GM23338 (cell line): ENCODE results near the gene GPC6. TPM values are rescaled to one million over a fixed set of nuclear protein-coding genes. Genes with fewer than 3 reads are reported as not detected.

Experiments used
- ATAC-seq: fragments of 200-7000 bp; cut with Tn5 transposase; 3 replicates; pipeline ENCODE4 v1.9.1; 2020
- DNase-seq: peaks from one replicate; pipeline ENCODE4 v3.0.0-alpha.2; 2015; ENCODE audit warnings: low spot score
- H2AFZ ChIP-seq: fragments of 200-600 bp; sonication (generic); 2 replicates; pipeline ENCODE4 v1.8.0; 2016; ENCODE audit warnings: antibody characterized with exemption, mild to moderate bottlenecking, moderate library complexity
- H3F3A ChIP-seq: fragments of 200-600 bp; sonication (generic); replicated peaks from 2 replicates; pipeline ENCODE4 v1.8.0; 2017; ENCODE audit warnings: antibody characterized with exemption, mixed run types, low read depth
- H3K27ac ChIP-seq: fragments of 200-600 bp; sonication (generic); 2 replicates; pipeline ENCODE4 v1.6.1; 2016; ENCODE audit warnings: low read depth
- H3K27me3 ChIP-seq: fragments of 200-600 bp; sonication (generic); 2 replicates; pipeline ENCODE4 v1.8.0; 2016; ENCODE audit warnings: mild to moderate bottlenecking, mixed run types, moderate library complexity; ENCODE audit not compliant: insufficient read depth
- H3K36me3 ChIP-seq: fragments of 200-600 bp; sonication (generic); 2 replicates; pipeline ENCODE4 v1.8.0; 2016; ENCODE audit warnings: mild to moderate bottlenecking; ENCODE audit not compliant: insufficient read depth
- H3K4me1 ChIP-seq: fragments of 200-600 bp; sonication (generic); 2 replicates; pipeline ENCODE4 v1.8.0; 2016; ENCODE audit warnings: mild to moderate bottlenecking, moderate library complexity; ENCODE audit not compliant: insufficient read depth
- H3K4me2 ChIP-seq: fragments of 200-600 bp; sonication (generic); 2 replicates; pipeline ENCODE4 v1.7.1; 2017; ENCODE audit warnings: mixed run types
- H3K4me3 ChIP-seq: fragments of 200-600 bp; sonication (generic); 2 replicates; pipeline ENCODE4 v1.6.1; 2016; ENCODE audit warnings: mixed run types
- H3K79me2 ChIP-seq: fragments of 200-600 bp; sonication (generic); replicated peaks from 2 replicates; pipeline ENCODE4 v1.8.0; 2017; ENCODE audit warnings: mild to moderate bottlenecking; ENCODE audit not compliant: insufficient read depth
- H3K9me2 ChIP-seq: fragments of 200-600 bp; sonication (generic); 2 replicates; pipeline ENCODE4 v1.8.0; 2017; ENCODE audit not compliant: insufficient read depth
- H4K20me1 ChIP-seq: fragments of 200-600 bp; sonication (generic); replicated peaks from 2 replicates; pipeline ENCODE4 v1.8.0; 2017; ENCODE audit warnings: mild to moderate bottlenecking; ENCODE audit not compliant: insufficient read depth
- H3K27ac Mint-ChIP-seq: 2 replicates; pipeline ENCODE4 v1.8.0; 2020; ENCODE audit warnings: inconsistent platforms, mild to moderate bottlenecking, moderate library complexity, mixed read lengths
- H3K27me3 Mint-ChIP-seq: 3 replicates; pipeline ENCODE4 v1.8.0; 2022; ENCODE audit warnings: low read depth, mild to moderate bottlenecking, moderate library complexity, mixed read lengths, inconsistent platforms; ENCODE audit not compliant: insufficient read depth, poor library complexity
- H3K36me3 Mint-ChIP-seq: 3 replicates; pipeline ENCODE4 v1.8.0; 2021; ENCODE audit warnings: low read depth, mild to moderate bottlenecking, inconsistent platforms, moderate library complexity, mixed read lengths
- H3K4me1 Mint-ChIP-seq: 3 replicates; pipeline ENCODE4 v1.8.0; 2020; ENCODE audit warnings: mild to moderate bottlenecking, inconsistent platforms, mixed read lengths
- H3K4me3 Mint-ChIP-seq: 3 replicates; pipeline ENCODE4 v1.8.0; 2021; ENCODE audit warnings: moderate library complexity, mild to moderate bottlenecking, inconsistent platforms, mixed read lengths
- H3K9me3 Mint-ChIP-seq: 3 replicates; pipeline ENCODE4 v1.8.0; 2020; ENCODE audit warnings: moderate library complexity, mild to moderate bottlenecking, inconsistent platforms, mixed read lengths
- CREB1 ChIP-seq: fragments of 250-450 bp; sonication (Bioruptor Pico); IDR thresholded peaks from 2 replicates; pipeline ENCODE4 v1.5.0; 2020; ENCODE audit warnings: low read depth, mild to moderate bottlenecking, moderate library complexity
- EZH2 ChIP-seq: fragments of 200-600 bp; sonication (generic); IDR thresholded peaks from one replicate; pipeline ENCODE4 v1.8.0; 2017; ENCODE audit warnings: antibody characterized with exemption, mild to moderate bottlenecking, low read depth; ENCODE audit not compliant: unreplicated experiment
- JUNB ChIP-seq: IDR thresholded peaks from one replicate; pipeline ENCODE4 v1.6.1; 2016; ENCODE audit warnings: antibody characterized with exemption; ENCODE audit not compliant: unreplicated experiment
- NANOG ChIP-seq: IDR thresholded peaks from 2 replicates; pipeline ENCODE4 v1.6.1; 2016; ENCODE audit warnings: antibody characterized with exemption, borderline replicate concordance
- POLR2AphosphoS5 ChIP-seq: IDR thresholded peaks from 2 replicates; pipeline ENCODE4 v1.6.1; 2016; ENCODE audit warnings: antibody characterized with exemption, low read depth
- STAT1 ChIP-seq: IDR thresholded peaks from one replicate; pipeline ENCODE4 v1.6.1; 2016; ENCODE audit warnings: antibody characterized with exemption; ENCODE audit not compliant: unreplicated experiment
- ZNF331 ChIP-seq: fragments of 250-450 bp; sonication (Bioruptor Pico); IDR thresholded peaks from 2 replicates; pipeline ENCODE4 v1.5.0; 2020; ENCODE audit warnings: low read depth, mild to moderate bottlenecking, moderate library complexity
- polyA plus RNA-seq: library from polyadenylated mRNA; unstranded; fragments of >200 nt; fragmentation: Nextera tagmentation; extraction: Ambion mirVana; gene quantifications from 2 replicates; pipeline ENCODE4 v1.2.1, GENCODE V29; 2016
- total RNA-seq: library from RNA; depleted of rRNA; stranded (reverse); fragments of >200 nt; shearing (Covaris generic); gene quantifications from 2 replicates; pipeline ENCODE4 v1.2.3, GENCODE V29; 2014
- TF ChIP-seq, protein P1 (sequence below): fragments of 250-450 bp; sonication (Bioruptor Pico); IDR thresholded peaks from 2 replicates; pipeline ENCODE4 v1.5.0; 2020; ENCODE audit warnings: mild to moderate bottlenecking, moderate library complexity
- TF ChIP-seq, protein P2 (sequence below): IDR thresholded peaks from one replicate; pipeline ENCODE4 v1.6.1; 2018; ENCODE audit warnings: antibody characterized with exemption; ENCODE audit not compliant: unreplicated experiment
- TF ChIP-seq, protein P3 (sequence below): IDR thresholded peaks from 2 replicates; pipeline ENCODE4 v1.6.1; 2016; ENCODE audit warnings: antibody characterized with exemption

The GPC6 gene
- total and polyA plus RNA-seq, 2 experiments from 2014 or later, result 6.4 to 28.6 TPM

DNA sequence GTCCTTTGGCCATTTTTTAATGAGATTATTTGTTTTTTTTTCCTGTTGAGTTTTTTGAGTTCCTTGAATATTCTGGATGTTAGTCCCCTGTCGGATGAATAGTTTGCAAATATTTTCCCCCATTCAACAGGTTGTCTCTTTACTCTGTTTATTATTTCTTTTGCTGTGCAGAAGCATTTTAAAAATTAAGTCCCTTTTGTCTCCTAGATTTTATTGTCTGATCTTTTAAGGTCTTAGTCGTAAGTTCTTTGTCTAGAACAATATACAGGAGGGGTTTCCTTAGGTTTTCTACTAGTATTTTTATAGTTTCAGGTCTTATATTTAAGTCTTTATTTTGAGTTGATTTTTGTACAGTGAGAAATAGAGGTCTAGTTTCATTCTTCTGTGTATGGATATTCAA is 284.4 kb downstream of the GPC6 start (continued):
- TF ChIP-seq, protein P1, sequence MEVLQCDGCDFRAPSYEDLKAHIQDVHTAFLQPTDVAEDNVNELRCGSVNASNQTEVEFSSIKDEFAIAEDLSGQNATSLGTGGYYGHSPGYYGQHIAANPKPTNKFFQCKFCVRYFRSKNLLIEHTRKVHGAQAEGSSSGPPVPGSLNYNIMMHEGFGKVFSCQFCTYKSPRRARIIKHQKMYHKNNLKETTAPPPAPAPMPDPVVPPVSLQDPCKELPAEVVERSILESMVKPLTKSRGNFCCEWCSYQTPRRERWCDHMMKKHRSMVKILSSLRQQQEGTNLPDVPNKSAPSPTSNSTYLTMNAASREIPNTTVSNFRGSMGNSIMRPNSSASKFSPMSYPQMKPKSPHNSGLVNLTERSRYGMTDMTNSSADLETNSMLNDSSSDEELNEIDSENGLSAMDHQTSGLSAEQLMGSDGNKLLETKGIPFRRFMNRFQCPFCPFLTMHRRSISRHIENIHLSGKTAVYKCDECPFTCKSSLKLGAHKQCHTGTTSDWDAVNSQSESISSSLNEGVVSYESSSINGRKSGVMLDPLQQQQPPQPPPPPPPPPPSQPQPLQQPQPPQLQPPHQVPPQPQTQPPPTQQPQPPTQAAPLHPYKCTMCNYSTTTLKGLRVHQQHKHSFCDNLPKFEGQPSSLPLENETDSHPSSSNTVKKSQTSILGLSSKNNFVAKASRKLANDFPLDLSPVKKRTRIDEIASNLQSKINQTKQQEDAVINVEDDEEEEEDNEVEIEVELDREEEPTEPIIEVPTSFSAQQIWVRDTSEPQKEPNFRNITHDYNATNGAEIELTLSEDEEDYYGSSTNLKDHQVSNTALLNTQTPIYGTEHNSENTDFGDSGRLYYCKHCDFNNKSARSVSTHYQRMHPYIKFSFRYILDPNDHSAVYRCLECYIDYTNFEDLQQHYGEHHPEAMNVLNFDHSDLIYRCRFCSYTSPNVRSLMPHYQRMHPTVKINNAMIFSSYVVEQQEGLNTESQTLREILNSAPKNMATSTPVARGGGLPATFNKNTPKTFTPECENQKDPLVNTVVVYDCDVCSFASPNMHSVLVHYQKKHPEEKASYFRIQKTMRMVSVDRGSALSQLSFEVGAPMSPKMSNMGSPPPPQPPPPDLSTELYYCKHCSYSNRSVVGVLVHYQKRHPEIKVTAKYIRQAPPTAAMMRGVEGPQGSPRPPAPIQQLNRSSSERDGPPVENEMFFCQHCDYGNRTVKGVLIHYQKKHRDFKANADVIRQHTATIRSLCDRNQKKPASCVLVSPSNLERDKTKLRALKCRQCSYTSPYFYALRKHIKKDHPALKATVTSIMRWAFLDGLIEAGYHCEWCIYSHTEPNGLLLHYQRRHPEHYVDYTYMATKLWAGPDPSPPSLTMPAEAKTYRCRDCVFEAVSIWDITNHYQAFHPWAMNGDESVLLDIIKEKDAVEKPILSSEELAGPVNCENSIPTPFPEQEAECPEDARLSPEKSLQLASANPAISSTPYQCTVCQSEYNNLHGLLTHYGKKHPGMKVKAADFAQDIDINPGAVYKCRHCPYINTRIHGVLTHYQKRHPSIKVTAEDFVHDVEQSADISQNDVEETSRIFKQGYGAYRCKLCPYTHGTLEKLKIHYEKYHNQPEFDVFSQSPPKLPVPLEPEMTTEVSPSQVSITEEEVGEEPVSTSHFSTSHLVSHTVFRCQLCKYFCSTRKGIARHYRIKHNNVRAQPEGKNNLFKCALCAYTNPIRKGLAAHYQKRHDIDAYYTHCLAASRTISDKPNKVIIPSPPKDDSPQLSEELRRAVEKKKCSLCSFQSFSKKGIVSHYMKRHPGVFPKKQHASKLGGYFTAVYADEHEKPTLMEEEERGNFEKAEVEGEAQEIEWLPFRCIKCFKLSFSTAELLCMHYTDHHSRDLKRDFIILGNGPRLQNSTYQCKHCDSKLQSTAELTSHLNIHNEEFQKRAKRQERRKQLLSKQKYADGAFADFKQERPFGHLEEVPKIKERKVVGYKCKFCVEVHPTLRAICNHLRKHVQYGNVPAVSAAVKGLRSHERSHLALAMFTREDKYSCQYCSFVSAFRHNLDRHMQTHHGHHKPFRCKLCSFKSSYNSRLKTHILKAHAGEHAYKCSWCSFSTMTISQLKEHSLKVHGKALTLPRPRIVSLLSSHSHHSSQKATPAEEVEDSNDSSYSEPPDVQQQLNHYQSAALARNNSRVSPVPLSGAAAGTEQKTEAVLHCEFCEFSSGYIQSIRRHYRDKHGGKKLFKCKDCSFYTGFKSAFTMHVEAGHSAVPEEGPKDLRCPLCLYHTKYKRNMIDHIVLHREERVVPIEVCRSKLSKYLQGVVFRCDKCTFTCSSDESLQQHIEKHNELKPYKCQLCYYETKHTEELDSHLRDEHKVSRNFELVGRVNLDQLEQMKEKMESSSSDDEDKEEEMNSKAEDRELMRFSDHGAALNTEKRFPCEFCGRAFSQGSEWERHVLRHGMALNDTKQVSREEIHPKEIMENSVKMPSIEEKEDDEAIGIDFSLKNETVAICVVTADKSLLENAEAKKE (CRISPR knock-in tag), result no peak

DNA sequence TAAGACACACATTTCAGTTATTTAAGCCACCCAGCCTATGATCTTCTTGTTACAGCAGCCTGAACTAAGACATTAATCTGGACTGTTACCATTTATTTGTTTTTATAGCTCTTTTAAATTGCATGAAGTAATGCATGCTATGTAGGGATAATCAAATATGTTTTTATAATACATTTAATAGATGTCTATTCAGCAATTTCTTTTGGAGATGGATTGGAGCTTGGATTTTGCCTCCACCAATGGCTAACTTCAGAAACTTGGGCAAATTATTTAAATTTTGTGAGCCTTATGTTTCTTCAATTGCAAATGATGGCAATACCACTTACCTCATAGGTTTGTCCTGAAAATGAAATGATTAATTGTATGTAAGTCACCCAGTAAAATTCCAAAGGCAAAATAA is 288.7 kb downstream of the GPC6 start:
- no peak overlapping the region for H3K27ac Mint-ChIP-seq
- Histone ChIP-seq H3F3A (no peaks in the 10 kb centered on the region), H3K4me3 (no peak overlapping the region), H2AFZ (no peak overlapping the region), H4K20me1 (no peaks in the 10 kb centered on the region), H3K4me1 (peaks cover 24% of the 10 kb centered on the region), H3K27me3 (no peaks in the 10 kb centered on the region), H3K79me2 (peaks cover 7% of the 10 kb centered on the region), H3K27ac (no peak overlapping the region), H3K9me2 (no peaks in the 10 kb centered on the region), H3K36me3 (no peaks in the 10 kb centered on the region), H3K4me2 (no peak overlapping the region)
- H3K36me3 Mint-ChIP-seq, result no peaks in the 10 kb centered on the region
- H3K27me3 Mint-ChIP-seq, result no peaks in the 10 kb centered on the region
- no peak for ATAC-seq
- H3K9me3 Mint-ChIP-seq, result no peaks in the 10 kb centered on the region
- no peak for DNase-seq
- no peak overlapping the region for H3K4me3 Mint-ChIP-seq
- H3K4me1 Mint-ChIP-seq, result peaks cover 48% of the 10 kb centered on the region
- no peak for TF ChIP-seq STAT1
- TF ChIP-seq ZNF331, result no peak
- TF ChIP-seq CREB1 (CRISPR knock-in tag), result no peak
- TF ChIP-seq, protein P2, sequence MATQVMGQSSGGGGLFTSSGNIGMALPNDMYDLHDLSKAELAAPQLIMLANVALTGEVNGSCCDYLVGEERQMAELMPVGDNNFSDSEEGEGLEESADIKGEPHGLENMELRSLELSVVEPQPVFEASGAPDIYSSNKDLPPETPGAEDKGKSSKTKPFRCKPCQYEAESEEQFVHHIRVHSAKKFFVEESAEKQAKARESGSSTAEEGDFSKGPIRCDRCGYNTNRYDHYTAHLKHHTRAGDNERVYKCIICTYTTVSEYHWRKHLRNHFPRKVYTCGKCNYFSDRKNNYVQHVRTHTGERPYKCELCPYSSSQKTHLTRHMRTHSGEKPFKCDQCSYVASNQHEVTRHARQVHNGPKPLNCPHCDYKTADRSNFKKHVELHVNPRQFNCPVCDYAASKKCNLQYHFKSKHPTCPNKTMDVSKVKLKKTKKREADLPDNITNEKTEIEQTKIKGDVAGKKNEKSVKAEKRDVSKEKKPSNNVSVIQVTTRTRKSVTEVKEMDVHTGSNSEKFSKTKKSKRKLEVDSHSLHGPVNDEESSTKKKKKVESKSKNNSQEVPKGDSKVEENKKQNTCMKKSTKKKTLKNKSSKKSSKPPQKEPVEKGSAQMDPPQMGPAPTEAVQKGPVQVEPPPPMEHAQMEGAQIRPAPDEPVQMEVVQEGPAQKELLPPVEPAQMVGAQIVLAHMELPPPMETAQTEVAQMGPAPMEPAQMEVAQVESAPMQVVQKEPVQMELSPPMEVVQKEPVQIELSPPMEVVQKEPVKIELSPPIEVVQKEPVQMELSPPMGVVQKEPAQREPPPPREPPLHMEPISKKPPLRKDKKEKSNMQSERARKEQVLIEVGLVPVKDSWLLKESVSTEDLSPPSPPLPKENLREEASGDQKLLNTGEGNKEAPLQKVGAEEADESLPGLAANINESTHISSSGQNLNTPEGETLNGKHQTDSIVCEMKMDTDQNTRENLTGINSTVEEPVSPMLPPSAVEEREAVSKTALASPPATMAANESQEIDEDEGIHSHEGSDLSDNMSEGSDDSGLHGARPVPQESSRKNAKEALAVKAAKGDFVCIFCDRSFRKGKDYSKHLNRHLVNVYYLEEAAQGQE, result no peak
- TF ChIP-seq, protein P3, sequence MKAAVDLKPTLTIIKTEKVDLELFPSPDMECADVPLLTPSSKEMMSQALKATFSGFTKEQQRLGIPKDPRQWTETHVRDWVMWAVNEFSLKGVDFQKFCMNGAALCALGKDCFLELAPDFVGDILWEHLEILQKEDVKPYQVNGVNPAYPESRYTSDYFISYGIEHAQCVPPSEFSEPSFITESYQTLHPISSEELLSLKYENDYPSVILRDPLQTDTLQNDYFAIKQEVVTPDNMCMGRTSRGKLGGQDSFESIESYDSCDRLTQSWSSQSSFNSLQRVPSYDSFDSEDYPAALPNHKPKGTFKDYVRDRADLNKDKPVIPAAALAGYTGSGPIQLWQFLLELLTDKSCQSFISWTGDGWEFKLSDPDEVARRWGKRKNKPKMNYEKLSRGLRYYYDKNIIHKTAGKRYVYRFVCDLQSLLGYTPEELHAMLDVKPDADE, result no peak
- TF ChIP-seq JUNB, result no peak
- no peak for TF ChIP-seq EZH2
- TF ChIP-seq POLR2AphosphoS5, result no peak
- no peak for TF ChIP-seq NANOG
